GM21367 (cell line): Measurements from ENCODE around the gene RPS6KA1.
"Not testable (repeated sequence)": the region's sequence is repeated elsewhere in the genome, so short reads cannot be mapped to it uniquely, and the experiment has no call there.

Experiments used
- ATAC-seq: cut with Tn5 transposase; IDR thresholded peaks from one replicate; pipeline ENCODE4 v1.9.1; 2021; ENCODE audit not compliant: unreplicated experiment

The RPS6KA1 gene

DNA sequence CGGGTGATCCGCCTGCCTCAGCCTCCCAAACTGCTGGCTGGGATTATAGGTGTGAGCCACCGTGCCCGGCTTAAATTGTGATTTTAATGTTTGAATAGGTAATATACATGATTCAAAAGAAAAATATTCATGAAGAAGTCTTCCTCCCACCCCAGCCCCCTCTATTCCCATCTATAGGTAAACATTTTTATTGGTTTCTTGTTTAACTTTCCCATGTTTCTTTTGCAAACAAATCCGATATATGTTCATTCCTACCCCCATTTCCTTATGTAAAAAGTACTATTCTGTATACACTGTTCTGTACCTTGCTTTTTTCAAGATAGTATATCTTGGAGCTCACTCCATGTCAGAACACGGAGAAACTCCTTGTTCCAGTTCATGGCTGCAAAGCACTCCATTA is 23.2 kb downstream of the RPS6KA1 start:
- ATAC-seq, result no peak

DNA sequence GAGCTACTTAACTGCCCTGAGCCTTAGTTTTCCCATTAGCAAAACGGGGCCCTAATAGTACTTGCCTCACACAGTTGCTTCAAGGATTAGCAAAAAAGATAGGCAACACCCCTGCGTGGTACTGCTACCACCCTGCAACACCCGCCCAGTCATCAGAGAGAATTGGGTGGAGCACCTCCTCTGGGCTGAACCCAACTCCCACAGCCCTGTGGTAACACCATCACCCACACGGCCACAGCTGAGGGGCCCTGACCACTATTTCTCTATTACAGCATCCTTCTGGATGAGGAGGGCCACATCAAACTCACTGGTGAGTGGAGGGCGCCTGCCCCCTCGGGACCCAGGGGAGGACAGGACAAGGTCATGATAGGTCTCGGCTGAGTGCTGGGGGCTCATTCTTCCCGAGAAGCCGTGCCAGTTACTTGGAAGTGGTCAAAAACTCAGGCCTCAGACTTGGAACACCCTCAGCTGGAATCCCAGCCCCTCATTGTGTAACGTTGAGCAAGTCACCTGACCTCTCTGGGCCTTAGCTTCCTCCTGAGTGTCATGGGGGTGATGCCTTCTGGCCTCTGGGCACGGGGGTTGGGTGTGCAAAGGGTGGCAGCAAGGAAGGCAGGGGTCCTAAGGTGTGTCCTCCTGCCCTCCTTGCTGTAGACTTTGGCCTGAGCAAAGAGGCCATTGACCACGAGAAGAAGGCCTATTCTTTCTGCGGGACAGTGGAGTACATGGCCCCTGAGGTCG is 24.6 kb downstream of the RPS6KA1 start:
- no peak for ATAC-seq

GRCh38 chr1:26554781-26555180 is 25.2 kb downstream of the RPS6KA1 start:
- ATAC-seq, result no peak

DNA sequence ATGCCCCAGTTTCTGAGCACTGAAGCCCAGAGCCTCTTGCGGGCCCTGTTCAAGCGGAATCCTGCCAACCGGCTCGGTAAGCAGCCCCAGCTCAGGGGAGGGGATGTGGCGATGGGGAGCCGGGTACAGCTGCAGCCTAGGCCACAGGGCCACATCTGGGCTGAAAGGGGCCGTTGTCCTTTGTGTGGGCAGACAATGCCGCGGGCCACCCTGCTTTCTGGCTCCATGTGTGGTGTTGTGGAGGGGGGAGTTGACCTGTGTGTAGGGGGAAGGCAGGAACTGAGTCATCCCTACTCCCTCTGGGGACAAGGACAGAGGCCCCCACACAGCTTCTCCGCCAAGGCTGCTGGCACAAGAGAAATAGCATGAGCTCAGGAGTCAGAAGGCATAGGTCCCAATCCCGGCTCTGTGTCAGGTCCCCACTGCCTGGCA is 26.0 kb downstream of the RPS6KA1 start:
- ATAC-seq, result no peak

- ATAC-seq, result no peak
Observed at GRCh38 chr1:26556111-26556510, 26.6 kb downstream of the RPS6KA1 start.

- no peak for ATAC-seq
Observed at GRCh38 chr1:26557008-26557407, 27.4 kb downstream of the RPS6KA1 start.

DNA sequence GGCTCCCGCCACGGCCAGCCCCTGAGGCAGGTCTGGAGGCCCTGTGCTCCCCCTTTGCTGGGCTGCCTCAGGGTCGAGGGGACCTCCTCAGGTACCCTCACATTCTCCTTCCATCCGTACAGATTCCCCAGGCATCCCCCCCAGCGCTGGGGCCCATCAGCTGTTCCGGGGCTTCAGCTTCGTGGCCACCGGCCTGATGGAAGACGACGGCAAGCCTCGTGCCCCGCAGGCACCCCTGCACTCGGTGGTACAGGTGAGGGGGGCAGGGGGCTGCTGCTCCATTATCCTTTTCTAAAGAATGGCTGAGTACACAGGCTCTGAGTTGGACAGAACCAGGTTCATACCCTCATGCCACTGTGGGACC is 29.1 kb downstream of the RPS6KA1 start:
- ATAC-seq, result no peak

DNA sequence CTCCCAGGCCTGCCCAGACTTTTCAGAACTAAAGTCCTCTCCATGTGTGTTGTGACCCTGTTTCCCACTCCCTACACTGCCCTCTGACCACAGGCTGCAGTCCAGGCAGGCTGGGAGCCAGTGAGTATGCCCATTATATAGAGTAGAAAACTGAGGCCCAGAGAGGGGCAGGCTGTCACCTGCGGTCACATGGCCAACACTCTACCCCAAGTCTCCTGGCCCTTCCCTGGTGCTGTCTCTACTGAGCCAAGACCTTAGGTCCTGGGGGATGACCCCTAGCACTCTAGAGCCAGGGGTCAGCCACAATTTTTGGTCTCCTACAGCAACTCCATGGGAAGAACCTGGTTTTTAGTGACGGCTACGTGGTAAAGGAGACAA is 30.8 kb downstream of the RPS6KA1 start:
- no peak for ATAC-seq

DNA sequence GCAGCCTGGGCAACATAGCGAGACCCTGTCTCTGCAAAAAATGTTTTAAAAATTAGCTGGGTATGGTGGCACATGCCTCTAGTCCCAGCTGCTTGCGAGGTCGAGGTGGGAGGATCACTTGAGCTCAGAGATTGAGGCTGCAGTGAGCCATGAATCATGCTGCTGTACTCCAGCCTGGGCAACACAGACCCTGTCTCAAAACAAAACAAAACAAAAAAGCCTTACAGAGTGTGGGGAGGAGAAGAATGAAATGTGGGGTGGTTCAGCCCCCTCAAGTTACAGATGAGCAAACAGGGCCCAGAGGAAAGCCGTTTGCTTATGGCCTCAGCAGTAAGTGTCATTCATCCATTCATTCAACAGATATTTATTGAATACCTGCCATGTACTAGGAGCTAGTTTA is 40.7 kb downstream of the RPS6KA1 start:
- no peak for ATAC-seq

DNA sequence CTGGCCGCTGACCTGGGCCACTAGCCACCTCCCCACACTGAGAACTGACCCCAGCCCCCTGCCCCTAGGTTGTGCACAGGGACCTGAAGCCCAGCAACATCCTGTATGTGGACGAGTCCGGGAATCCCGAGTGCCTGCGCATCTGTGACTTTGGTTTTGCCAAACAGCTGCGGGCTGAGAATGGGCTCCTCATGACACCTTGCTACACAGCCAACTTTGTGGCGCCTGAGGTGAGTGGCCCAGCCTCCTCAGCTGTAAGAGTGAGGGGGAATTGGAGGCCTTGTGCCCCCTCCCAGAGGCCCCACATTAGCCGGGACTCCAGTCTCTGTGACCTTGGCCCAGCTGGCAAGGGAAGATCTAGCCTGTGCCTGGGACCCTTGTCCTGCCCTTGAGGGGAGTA is 41.8 kb downstream of the RPS6KA1 start:
- ATAC-seq, result no peak

- ATAC-seq, result no peak
Observed at GRCh38 chr1:26574018-26574417, 44.5 kb downstream of the RPS6KA1 start.

GRCh38 chr1:26574719-26575251 is 45.2 kb downstream of the RPS6KA1 start:
- no peak for ATAC-seq

GRCh38 chr1:26575348-26575747 is 45.8 kb downstream of the RPS6KA1 start:
- ATAC-seq, result no peak

- ATAC-seq, result no peak
Observed at GRCh38 chr1:26578167-26578566, 48.6 kb downstream of the RPS6KA1 start.

DNA sequence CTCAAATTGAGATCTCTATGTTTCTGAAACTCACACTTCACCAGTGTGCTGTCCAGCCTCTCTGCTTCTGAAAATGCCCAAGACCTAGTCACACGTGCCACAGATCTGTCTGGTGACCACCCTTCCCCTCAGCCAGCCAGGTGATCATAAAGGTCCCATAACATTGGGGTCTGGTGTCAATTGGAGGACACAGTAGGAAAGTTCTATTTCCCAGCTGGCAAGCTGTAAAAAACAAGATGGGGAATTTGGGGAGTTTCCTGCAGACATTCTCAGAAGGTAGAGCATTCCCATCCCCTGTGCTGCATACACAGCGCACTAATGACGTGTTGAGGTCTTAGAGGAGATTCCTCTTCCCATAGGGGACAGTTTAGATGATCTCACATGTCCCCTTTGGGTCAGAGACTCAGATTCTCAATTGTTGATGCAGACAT is 50.1 kb downstream of the RPS6KA1 start:
- no peak for ATAC-seq

GRCh38 chr1:26580116-26580515 is 50.6 kb downstream of the RPS6KA1 start:
- ATAC-seq, result no peak

- no peak for ATAC-seq
Observed at GRCh38 chr1:26581287-26581651, 51.7 kb downstream of the RPS6KA1 start.

DNA sequence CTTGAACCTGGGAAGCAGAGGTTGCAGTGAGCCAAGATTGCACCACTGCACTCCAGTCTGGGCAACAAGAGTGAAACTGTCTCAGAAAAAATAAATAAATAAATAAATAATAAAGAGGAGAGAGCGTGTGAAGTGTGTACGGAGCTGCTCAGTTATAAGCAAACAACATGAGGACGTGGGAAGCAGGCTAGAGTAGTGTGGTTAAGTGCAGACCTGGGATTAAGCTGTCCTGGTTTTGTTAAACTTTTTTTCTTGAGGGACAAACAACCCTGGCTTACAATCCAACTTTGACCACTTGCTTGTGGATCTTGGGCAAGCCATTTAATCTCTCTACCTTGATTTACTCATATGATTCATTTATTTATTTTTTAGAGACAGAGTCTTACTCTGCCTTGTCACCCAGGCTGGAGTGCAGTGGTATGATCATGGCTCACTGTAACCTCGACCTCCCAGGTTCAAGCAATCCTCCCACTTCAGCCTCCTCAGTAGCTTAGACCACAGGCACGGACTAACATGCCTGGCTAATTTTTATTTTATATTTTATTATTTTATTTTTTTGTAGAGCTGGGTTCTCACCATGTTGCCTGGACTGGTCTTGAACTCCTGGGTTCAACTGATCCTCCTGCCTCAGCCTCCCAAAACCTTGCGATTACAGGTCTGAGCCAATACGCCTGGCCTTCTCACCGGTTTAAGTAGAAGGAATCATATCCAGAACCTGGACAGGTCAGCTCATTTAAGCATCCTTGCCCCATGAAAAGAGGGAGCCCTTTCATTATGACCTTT is 52.7 kb downstream of the RPS6KA1 start:
- ATAC-seq, result no peak

- ATAC-seq, result no peak
Observed at GRCh38 chr1:26582836-26583460, 53.4 kb downstream of the RPS6KA1 start.

DNA sequence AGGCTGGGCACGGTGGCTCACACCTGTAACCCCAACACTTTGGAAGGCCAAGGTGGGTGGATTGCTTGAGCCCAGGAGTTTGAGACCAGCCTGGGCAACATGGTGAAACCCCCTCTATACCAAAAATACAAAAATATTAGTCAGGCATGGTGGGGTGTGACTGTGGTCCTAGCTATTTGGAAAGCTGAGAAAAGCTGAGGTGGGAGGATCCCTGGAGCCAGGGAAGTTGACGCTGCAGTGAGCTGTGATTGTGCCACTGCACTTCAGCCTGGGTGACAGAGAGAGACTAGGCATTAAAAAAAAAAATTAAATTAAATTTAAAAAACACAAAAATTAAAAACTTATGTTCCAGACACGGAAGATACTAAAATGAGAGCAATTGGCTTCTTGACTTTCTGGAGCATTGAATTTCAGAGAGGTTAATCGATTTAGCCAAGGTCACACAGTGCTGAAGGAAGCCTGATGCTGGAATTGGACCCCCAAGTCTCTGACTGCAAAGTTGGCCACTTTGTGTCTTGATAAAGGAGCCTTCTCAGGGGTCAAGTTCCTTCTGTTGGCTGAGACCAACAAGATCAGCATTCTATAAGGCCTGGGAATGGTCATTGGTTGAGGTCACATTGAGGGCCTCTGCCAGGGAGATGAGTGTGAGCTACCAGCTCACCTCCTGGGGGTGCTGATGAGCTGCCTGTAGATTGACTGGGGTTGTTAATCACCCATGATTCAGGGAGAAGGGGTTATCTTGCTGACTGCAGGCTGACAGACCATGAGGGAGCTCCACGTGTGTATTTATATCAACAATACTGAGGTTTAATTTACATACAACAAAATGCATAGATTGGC is 54.3 kb downstream of the RPS6KA1 start:
- no peak for ATAC-seq

DNA sequence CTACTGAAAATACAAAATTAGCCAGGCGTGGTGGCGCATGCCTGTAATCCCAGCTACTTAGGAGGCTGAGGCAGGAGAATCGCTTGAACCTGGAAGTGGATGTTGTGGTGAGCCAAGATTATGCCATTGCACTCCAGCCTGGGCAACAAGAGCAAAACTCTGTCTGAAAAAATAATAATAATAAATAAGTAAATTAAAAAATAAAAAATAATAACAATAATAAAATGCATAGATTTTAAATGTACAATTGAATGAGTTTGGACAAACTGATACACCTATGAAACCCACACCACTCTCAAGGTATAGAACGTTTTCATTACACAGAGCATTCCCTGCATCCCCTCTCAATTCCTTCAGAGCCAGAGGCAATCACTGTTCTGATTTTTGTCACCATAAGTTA is 55.0 kb downstream of the RPS6KA1 start:
- not testable (repeated sequence) for ATAC-seq
